ENCODE data around the gene FANCB. TPM values are rescaled to one million over a fixed set of nuclear protein-coding genes. Genes with fewer than 3 reads are reported as not detected.

Gene FANCB
- total and polyA plus RNA-seq, 2 of the 13 experiments (the other 11 are each of a cell fraction or from before 2014, with no cell fraction given): 1.0 to 5.8 TPM

- TF ChIP-seq ZMYM4 (CRISPR knock-in tag; IDR thresholded peaks at IDR 0.05) (peak; percentile 86), PITX1 (CRISPR knock-in tag; IDR thresholded peaks at IDR 0.05) (no peak), AFF4 (CRISPR knock-in tag; IDR thresholded peaks at IDR 0.05) (no peak), PHB2 (IDR thresholded peaks at IDR 0.05; ENCODE audit: partially characterized antibody) (no peak), TAF1 (CRISPR knock-in tag; IDR thresholded peaks at IDR 0.05) (peak; percentile 42), ONECUT2 (CRISPR knock-in tag; IDR thresholded peaks at IDR 0.05) (peak; percentile 22; the same call in 1 of the 2 replicates), MTERF4 (CRISPR knock-in tag; IDR thresholded peaks at IDR 0.05) (no peak), ZNF343 (CRISPR knock-in tag; IDR thresholded peaks at IDR 0.05) (no peak), SPEN (CRISPR knock-in tag; IDR thresholded peaks at IDR 0.05; ENCODE audit: low read depth) (peak; percentile 58; the same call in 1 of the 2 replicates), SOX5 (CRISPR knock-in tag; IDR thresholded peaks at IDR 0.05; ENCODE audit: borderline replicate concordance) (no peak), ZBTB38 (CRISPR knock-in tag; IDR thresholded peaks at IDR 0.05) (no peak), TBL1XR1 (IDR thresholded peaks at IDR 0.05; ENCODE audit: borderline replicate concordance, low read length, partially characterized antibody) (no peak), TOPORS (CRISPR knock-in tag; IDR thresholded peaks at IDR 0.05) (0 out of 2 replicates have a peak, but pooled peaks have one; percentile 30), KLF12 (CRISPR knock-in tag; IDR thresholded peaks at IDR 0.05; ENCODE audit: borderline replicate concordance) (no peak), ZNF143 (CRISPR knock-in tag; IDR thresholded peaks at IDR 0.05) (peak; percentile 89), ADNP (CRISPR knock-in tag; IDR thresholded peaks at IDR 0.05) (no peak), HNF4A (CRISPR knock-in tag; IDR thresholded peaks at IDR 0.05) (no peak), ZBTB43 (CRISPR knock-in tag; conservative IDR thresholded peaks at IDR 0.05) (no peak), ZNF891 (CRISPR knock-in tag; IDR thresholded peaks at IDR 0.05) (no peak), ATAD3A (CRISPR knock-in tag; IDR thresholded peaks at IDR 0.05) (no peak)
These were observed at the start of gene FANCB, which contains the start of gene MOSPD2 (continued) for GRCh38 chrX:14872851-14873675.
